ENCODE data around the gene NXN. TPM values are rescaled to one million over a fixed set of nuclear protein-coding genes. Genes with fewer than 3 reads are reported as not detected.

Gene NXN
- total RNA-seq, 1 experiment from 2014 or later = 6.0 TPM

GRCh38 chr17:1025733-1026598 lies 46.4 kb upstream of the NXN start:
- no peaks in the 10 kb centered on the region for H3K36me3 ChIP-seq (ENCODE audit: insufficient read depth, low read length, poor library complexity, severe bottlenecking)
- H3K27ac ChIP-seq (ENCODE audit: low read depth, low read length, poor library complexity, severe bottlenecking) = no peak overlapping the region
- no TSS peak for BruUV-seq (replicated peaks)
- POLR2A ChIA-PET (ENCODE audit: low non-redundant PET) = no interaction called here
- H3K9me3 ChIP-seq (ENCODE audit: low read depth, low read length, poor library complexity, severe bottlenecking) = no peaks in the 10 kb centered on the region
- intact Hi-C loops (cut with micrococcal nuclease; ENCODE audit: unreplicated experiment) = no loop called here
- no peak overlapping the region for H3K4me3 ChIP-seq (ENCODE audit: low read depth, low read length, poor library complexity, severe bottlenecking)
- H3K27me3 ChIP-seq (replicated peaks; ENCODE audit: insufficient read depth, low read depth, low read length, poor library complexity) = no peaks in the 10 kb centered on the region
- DNase-seq (ENCODE audit: low spot score) = no peak
- TF ChIP-seq CTCF (conservative IDR thresholded peaks at IDR 0.05; ENCODE audit: low read depth, low read length) = no peak
- no peak for TF ChIP-seq EZH2 (IDR thresholded peaks at IDR 0.05; ENCODE audit: borderline replicate concordance, low read depth, low read length, poor library complexity, severe bottlenecking)
- CTCF ChIA-PET = no interaction called here
- H3K4me1 ChIP-seq (ENCODE audit: insufficient read depth, low read length, poor library complexity, severe bottlenecking) = no peaks in the 10 kb centered on the region

DNA sequence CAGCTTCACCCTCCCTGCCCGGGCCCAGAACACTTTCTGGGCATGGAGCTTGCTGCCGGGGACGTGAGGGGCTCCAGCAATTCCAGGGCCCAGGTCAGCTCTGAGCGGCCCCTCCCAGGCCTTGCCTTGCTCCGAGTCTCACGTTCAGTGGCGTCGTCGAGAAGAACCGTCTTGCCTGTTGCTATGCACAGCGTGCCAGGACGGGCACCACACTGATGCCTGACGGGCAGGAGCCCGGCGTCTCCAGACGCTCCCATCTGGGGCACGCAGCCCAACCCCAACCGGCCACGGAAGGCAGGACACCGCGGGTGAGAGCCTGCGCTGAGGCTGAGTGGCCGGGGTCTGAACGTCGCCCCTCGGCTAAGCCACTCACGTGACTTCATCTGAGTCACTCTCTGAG lies 44.5 kb upstream of the NXN start:
- CTCF ChIA-PET = no interaction called here
- POLR2A ChIA-PET (ENCODE audit: low non-redundant PET) = no interaction called here

DNA sequence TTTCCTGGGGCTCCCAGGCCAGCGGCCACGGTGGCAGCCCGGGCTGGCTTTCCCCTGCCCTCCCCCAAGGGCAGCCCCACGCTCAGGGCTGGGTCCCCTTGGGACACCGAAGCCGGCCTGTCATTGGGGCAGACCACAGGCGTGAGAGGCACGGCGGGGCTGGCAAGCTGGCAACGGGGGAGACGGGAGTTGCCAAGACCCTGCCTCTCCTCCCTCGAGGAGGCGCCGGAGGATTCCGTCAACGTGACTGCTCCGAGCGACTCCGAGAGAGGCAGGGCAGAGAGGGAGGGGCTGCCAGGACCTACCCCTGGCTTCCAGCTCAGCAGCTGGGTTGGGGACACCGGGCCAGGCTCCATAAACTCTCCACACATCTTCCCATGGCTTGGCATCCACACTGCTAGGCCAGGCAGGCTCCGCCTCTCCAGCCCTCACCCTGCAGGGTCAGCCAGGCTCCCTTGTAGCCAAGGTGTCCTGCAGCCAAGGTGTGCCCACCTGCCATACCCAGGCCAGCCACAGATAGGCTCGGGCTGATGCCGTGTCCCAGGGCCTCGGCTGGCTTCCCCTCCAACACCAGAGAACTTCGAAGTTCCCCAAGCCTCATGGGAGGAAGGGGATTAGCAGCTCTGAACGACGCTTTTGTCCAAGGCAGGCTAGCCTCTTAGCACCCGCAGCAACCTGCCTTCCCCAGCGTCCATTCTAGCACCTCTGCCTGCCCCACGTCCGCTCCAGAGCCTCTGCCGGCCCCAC lies 42.9 kb upstream of the NXN start:
- POLR2A ChIA-PET (ENCODE audit: low non-redundant PET) = no interaction called here
- intact Hi-C loops (cut with micrococcal nuclease; ENCODE audit: unreplicated experiment) = no loop called here
- CTCF ChIA-PET = no interaction called here
- Histone ChIP-seq H3K4me3 (ENCODE audit: low read depth, low read length, poor library complexity, severe bottlenecking) (no peak overlapping the region), H3K4me1 (ENCODE audit: insufficient read depth, low read length, poor library complexity, severe bottlenecking) (no peaks in the 10 kb centered on the region), H3K9me3 (ENCODE audit: low read depth, low read length, poor library complexity, severe bottlenecking) (no peaks in the 10 kb centered on the region), H3K27ac (ENCODE audit: low read depth, low read length, poor library complexity, severe bottlenecking) (no peak overlapping the region), H3K27me3 (replicated peaks; ENCODE audit: insufficient read depth, low read depth, low read length, poor library complexity) (no peaks in the 10 kb centered on the region), H3K36me3 (ENCODE audit: insufficient read depth, low read length, poor library complexity, severe bottlenecking) (no peaks in the 10 kb centered on the region)
- DNase-seq (ENCODE audit: low spot score) = no peak
- BruUV-seq (replicated peaks) = no TSS peak
- TF ChIP-seq CTCF (conservative IDR thresholded peaks at IDR 0.05; ENCODE audit: low read depth, low read length) (no peak), EZH2 (IDR thresholded peaks at IDR 0.05; ENCODE audit: borderline replicate concordance, low read depth, low read length, poor library complexity, severe bottlenecking) (no peak)

More for the DNA sequence above, 44.5 kb upstream of the NXN start:
- H3K4me1 ChIP-seq (ENCODE audit: insufficient read depth, low read length, poor library complexity, severe bottlenecking) = no peaks in the 10 kb centered on the region
- no peak for DNase-seq (ENCODE audit: low spot score)
- intact Hi-C loops (cut with micrococcal nuclease; ENCODE audit: unreplicated experiment) = no loop called here
- H3K27me3 ChIP-seq (replicated peaks; ENCODE audit: insufficient read depth, low read depth, low read length, poor library complexity) = no peaks in the 10 kb centered on the region
- H3K36me3 ChIP-seq (ENCODE audit: insufficient read depth, low read length, poor library complexity, severe bottlenecking) = no peaks in the 10 kb centered on the region
- H3K27ac ChIP-seq (ENCODE audit: low read depth, low read length, poor library complexity, severe bottlenecking) = no peak overlapping the region
- H3K4me3 ChIP-seq (ENCODE audit: low read depth, low read length, poor library complexity, severe bottlenecking) = no peak overlapping the region
- TF ChIP-seq EZH2 (IDR thresholded peaks at IDR 0.05; ENCODE audit: borderline replicate concordance, low read depth, low read length, poor library complexity, severe bottlenecking) (no peak), CTCF (conservative IDR thresholded peaks at IDR 0.05; ENCODE audit: low read depth, low read length) (no peak)
- H3K9me3 ChIP-seq (ENCODE audit: low read depth, low read length, poor library complexity, severe bottlenecking) = no peaks in the 10 kb centered on the region
- no TSS peak for BruUV-seq (replicated peaks)

Data from A673 (cell line).